ENCODE data around the gene ZNF146.
"Not testable (repeated sequence)": the region's sequence is repeated elsewhere in the genome, so short reads cannot be mapped to it uniquely, and the experiment has no call there.

Gene ZNF146

GRCh38 chr19:36269295-36269694 is 54.4 kb downstream of the ZNF146 start:
- in situ Hi-C loops (cut with MboI; ENCODE audit: low sequenced_read_pairs) = not testable (repeated sequence)
